ENCODE measurements around the gene FOXD2. TPM values are rescaled to one million over a fixed set of nuclear protein-coding genes. Genes with fewer than 3 reads are reported as not detected.

Gene FOXD2
- 0.39 to 0.53 TPM (median 0.43 TPM) in 5 replicates for total RNA-seq (2022; extraction: Qiagen RNA extraction; ENCODE audit: low read depth)

DNA sequence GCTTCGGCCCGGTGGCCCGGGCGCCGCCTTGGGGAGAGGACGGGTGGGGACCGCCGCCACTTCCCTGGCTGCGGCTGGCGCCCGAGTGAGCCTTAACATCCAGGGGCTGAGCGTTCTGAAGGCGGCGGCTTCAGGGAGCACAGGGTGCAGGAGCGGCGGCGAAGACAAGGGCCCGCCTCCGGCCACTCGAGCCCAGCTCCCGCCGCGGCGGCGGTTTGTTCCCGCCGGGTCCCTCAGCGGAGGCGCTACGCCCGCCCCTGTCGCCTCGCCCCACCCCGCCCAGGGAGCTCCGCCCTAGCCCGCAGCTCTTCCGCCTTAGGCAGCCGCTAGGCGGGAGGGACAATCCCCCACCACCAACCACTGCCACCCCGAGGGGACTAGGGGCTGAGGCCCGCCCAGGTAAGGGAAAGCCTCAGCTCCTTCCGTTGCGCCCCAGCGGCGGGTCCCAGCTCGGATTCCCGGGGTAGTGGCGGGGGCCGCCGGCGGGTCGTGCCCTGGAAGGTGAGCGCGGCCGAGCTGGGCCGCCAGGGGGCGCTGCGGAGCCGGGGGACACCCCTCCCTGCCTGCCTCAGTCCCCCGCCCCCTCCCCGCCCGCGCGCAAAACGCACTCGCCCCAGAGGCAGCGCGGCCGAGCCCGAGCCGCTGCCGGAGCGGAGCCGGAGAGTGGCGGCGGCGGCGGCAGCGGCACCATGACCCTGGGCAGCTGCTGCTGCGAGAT, at the start of gene FOXD2:
Gene FOXD2, plus strand, starts transcription at position 598 of the 718 bp plus-strand sequence. Its CDS starts 92 bp downstream, at position 690.

GRCh38 chr1:47415728-47416318, 22.0 kb upstream of the FOXD2 start, which contains the start of gene FOXE3:
Gene FOXE3, plus strand, starts transcription at chr1:47416285. Its CDS starts 31 bp downstream, at chr1:47416316.

Other genes starting within 250 kb of the FOXD2 start
- gene PDZK1IP1, start 248.0 kb upstream of the FOXD2 start, total RNA-seq (2022; extraction: Qiagen RNA extraction; ENCODE audit: low read depth) = 6.1 to 9.3 TPM (median 7.9 TPM) in 5 replicates
- gene TAL1, start 205.8 kb upstream of the FOXD2 start, total RNA-seq (2022; extraction: Qiagen RNA extraction; ENCODE audit: low read depth) = not detected in 5 replicates
- gene STIL, start 123.9 kb upstream of the FOXD2 start, total RNA-seq (2022; extraction: Qiagen RNA extraction; ENCODE audit: low read depth) = 10.7 to 12.2 TPM (median 11.7 TPM) in 5 replicates
- 61.9 to 78.7 TPM (median 69.0 TPM) in 5 replicates for gene CMPK1, start 104.3 kb upstream of the FOXD2 start, total RNA-seq (2022; extraction: Qiagen RNA extraction; ENCODE audit: low read depth)
- gene FOXE3, start 21.8 kb upstream of the FOXD2 start, total RNA-seq (2022; extraction: Qiagen RNA extraction; ENCODE audit: low read depth) = 0.06 to 0.10 TPM (median 0.06 TPM) in 4 of 5 replicates, not detected in the other

Measured in A549 treated with DMSO at 1 μM for 4 hours (cell line).